Fibroblast of mammary gland (primary cell): ENCODE results near the gene PTPRD.
A peak's percentile ranks its signal among the peaks of the same experiment; 100 is the strongest.
"Not testable (repeated sequence)": the region's sequence is repeated elsewhere in the genome, so short reads cannot be mapped to it uniquely, and the experiment has no call there.

Experiments
- DNase-seq: peaks from one replicate; pipeline ENCODE4 v3.0.0-alpha.2; 2010; ENCODE audit warnings: low read depth
- H3K4me3 ChIP-seq: 2 replicates; pipeline ENCODE4 v1.5.1; 2011; ENCODE audit warnings: low read depth, mild to moderate bottlenecking, low read length, moderate library complexity; ENCODE audit not compliant: control insufficient read depth
- CTCF ChIP-seq: conservative IDR thresholded peaks from 2 replicates; pipeline ENCODE4 v1.5.1; 2011; ENCODE audit warnings: low read depth, low read length, inconsistent platforms; ENCODE audit not compliant: control insufficient read depth, insufficient read depth

The PTPRD gene

DNA sequence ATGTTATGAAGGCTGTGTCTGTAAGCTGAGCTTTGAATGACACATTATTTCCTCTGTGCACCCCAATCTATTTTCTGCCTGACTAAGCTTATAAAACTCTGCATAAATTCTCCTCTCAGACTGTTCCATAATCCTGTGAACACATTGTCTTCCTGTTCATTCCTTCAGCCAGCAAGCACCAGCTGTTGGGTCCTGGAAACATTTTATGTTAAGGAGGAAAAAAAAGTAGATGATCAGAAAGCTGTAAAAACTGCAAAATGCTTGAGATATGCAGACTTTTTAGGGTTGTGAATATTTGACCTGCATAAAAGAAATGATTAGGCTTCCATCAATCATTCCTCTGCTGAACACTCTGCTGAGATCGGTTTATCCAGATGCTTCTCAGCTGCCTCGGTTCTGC lies 1567.2 kb downstream of the PTPRD start:
- H3K4me3 ChIP-seq = no peak overlapping the region
- no peak for DNase-seq
- no peak for TF ChIP-seq CTCF

GRCh38 chr9:9045072-9045471 lies 1567.7 kb downstream of the PTPRD start:
- no peak for TF ChIP-seq CTCF
- H3K4me3 ChIP-seq = no peak overlapping the region
- no peak for DNase-seq

DNA sequence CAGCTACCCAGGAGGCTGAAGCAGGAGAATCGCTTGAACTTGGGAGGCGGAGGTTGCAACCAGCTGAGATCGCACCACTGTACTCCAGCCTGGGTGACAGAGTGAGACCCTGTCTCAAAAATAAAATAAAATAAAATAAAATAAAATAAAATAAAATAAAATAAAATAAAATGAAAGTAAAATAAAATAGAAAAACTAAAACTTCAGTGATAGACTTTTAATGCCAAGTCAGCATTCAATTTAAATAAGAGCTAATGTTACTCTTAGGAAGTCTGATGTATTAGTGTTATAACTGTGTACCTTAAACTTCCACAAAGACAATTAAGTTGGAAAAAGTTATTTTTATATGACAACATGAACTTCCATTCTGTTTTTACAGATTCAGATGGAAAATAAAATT lies 1569.0 kb downstream of the PTPRD start:
- not testable (repeated sequence) for DNase-seq, H3K4me3 ChIP-seq

GRCh38 chr9:9041756-9042155 lies 1571.0 kb downstream of the PTPRD start:
- no peak overlapping the region for H3K4me3 ChIP-seq
- no peak for TF ChIP-seq CTCF
- DNase-seq = no peak

DNA sequence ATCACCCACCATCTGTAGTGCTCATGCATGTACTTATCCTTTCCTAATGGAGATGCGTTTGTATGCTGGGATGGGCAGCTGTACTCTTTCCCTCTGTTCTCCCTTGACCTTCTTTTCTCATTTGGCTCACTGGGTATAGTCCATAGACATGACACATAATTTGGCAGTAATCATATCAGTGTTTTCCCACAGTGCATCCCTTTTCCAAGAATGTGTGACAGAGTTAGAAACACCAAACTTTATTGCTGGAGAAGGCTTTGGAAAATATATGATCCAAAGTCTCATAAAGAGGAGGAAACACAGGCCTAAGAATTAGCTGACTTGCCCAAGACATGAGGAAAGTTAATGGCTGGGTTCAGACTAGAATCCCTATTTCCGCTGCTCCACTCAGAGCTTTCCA lies 1579.8 kb downstream of the PTPRD start:
- TF ChIP-seq CTCF = no peak
- no peak overlapping the region for H3K4me3 ChIP-seq
- DNase-seq = no peak

GRCh38 chr9:9016597-9016996 lies 1596.2 kb downstream of the PTPRD start:
- TF ChIP-seq CTCF = no peak
- no peak overlapping the region for H3K4me3 ChIP-seq
- DNase-seq = no peak

DNA sequence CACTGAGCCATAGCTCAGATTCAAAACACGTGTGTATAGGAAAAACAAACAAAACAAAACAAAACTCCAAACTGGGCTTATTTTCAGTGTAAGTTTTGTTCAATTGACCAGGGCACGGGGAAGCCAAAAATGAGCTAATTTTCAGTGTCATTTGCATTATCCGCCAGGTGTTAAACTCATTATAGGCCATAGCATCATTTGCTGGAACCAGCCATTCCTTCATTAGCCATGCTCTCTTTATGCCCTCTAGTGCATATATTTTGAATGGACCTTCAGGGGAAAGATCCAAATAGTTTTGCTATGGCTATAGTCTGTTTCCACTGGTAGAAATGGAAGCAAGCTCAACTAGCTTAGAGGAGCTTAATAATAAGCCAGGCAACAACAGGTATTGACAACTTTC lies 1608.0 kb downstream of the PTPRD start:
- peak; percentile 16 for TF ChIP-seq CTCF
- no peak for DNase-seq
- no peak overlapping the region for H3K4me3 ChIP-seq
